RWPE2 (cell line): ENCODE results near the gene DNASE1L3.

ENCODE experiments used
- ATAC-seq: fragments of 200-7000 bp; cut with Tn5 transposase; 3 replicates; pipeline ENCODE4 v1.9.1; 2021; ENCODE audit warnings: low read depth
- DNase-seq: peaks from one replicate; pipeline ENCODE4 v3.0.0-alpha.2; 2020; ENCODE audit warnings: low spot score
- H3K27ac ChIP-seq: fragments of 450-650 bp; 2 replicates; pipeline ENCODE4 v1.5.1; 2017; ENCODE audit warnings: mild to moderate bottlenecking; ENCODE audit not compliant: poor library complexity, severe bottlenecking
- H3K27me3 ChIP-seq: fragments of 250-450 bp; sonication (Bioruptor Pico); 2 replicates; pipeline ENCODE4 v1.5.1; 2021; ENCODE audit warnings: mild to moderate bottlenecking, moderate library complexity; ENCODE audit not compliant: insufficient read depth, poor library complexity, severe bottlenecking
- H3K36me3 ChIP-seq: fragments of 250-450 bp; sonication (Bioruptor Pico); 2 replicates; pipeline ENCODE4 v1.5.1; 2020; ENCODE audit warnings: low read depth, mild to moderate bottlenecking, moderate library complexity
- H3K4me1 ChIP-seq: fragments of 250-450 bp; sonication (Bioruptor Pico); 2 replicates; pipeline ENCODE4 v1.5.1; 2021; ENCODE audit warnings: mild to moderate bottlenecking, moderate library complexity; ENCODE audit not compliant: insufficient read depth, poor library complexity, severe bottlenecking
- H3K4me3 ChIP-seq: fragments of 250-450 bp; sonication (Bioruptor Pico); 2 replicates; pipeline ENCODE4 v1.5.1; 2021; ENCODE audit warnings: mild to moderate bottlenecking, moderate library complexity; ENCODE audit not compliant: severe bottlenecking
- H3K9me3 ChIP-seq: fragments of 250-450 bp; sonication (Bioruptor Pico); 2 replicates; pipeline ENCODE4 v1.5.1; 2021; ENCODE audit warnings: mild to moderate bottlenecking, moderate library complexity; ENCODE audit not compliant: severe bottlenecking
- TF ChIP-seq, protein P1 (sequence below): fragments of 450-650 bp; IDR thresholded peaks from one replicate; pipeline ENCODE4 v1.5.1; 2017; ENCODE audit warnings: mild to moderate bottlenecking, moderate library complexity; ENCODE audit not compliant: poor library complexity, severe bottlenecking

The DNASE1L3 gene

DNA sequence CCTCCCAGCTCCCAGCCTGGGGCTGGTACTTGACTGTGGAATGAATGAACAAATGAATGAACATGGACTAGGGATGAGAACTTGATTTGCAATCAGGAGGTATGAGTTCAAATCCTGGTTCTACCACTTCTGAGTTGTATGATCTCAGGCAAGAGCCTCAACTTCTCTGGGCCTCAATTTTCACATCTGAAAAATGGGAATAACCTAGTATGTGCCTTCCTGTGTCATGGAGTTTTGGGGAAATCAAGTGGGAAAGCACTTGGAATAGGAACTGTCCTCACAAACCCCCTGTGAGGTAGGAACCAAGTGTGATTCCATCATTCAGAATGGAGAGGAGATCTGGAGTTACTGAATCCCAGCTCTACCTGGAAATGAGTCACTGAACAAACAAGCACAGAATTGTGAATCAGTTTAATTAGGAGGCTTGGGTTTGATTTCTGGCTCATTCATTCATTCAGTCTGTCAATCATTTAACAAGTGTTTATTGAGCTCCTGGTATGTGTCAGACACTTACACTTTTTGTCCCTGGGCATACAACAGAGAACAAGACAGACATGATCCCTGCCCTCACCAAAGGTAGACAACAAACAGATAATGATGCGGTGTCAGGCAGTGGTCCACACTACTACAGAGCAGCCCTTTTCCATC is 29.7 kb downstream of the DNASE1L3 start:
- DNase-seq (no peak), ATAC-seq (peak; percentile 4; the same call in 1 of the 3 replicates)
- H3K27me3 ChIP-seq: no peaks in the 10 kb centered on the region
- TF ChIP-seq, protein P1, sequence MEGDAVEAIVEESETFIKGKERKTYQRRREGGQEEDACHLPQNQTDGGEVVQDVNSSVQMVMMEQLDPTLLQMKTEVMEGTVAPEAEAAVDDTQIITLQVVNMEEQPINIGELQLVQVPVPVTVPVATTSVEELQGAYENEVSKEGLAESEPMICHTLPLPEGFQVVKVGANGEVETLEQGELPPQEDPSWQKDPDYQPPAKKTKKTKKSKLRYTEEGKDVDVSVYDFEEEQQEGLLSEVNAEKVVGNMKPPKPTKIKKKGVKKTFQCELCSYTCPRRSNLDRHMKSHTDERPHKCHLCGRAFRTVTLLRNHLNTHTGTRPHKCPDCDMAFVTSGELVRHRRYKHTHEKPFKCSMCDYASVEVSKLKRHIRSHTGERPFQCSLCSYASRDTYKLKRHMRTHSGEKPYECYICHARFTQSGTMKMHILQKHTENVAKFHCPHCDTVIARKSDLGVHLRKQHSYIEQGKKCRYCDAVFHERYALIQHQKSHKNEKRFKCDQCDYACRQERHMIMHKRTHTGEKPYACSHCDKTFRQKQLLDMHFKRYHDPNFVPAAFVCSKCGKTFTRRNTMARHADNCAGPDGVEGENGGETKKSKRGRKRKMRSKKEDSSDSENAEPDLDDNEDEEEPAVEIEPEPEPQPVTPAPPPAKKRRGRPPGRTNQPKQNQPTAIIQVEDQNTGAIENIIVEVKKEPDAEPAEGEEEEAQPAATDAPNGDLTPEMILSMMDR: no peak
- no peak overlapping the region for H3K4me3 ChIP-seq
- H3K4me1 ChIP-seq: peaks cover 16% of the 10 kb centered on the region
- H3K36me3 ChIP-seq: no peaks in the 10 kb centered on the region
- no peaks in the 10 kb centered on the region for H3K9me3 ChIP-seq
- no peak overlapping the region for H3K27ac ChIP-seq

- ATAC-seq (no peak), DNase-seq (no peak)
- Histone ChIP-seq H3K9me3 (no peaks in the 10 kb centered on the region), H3K4me3 (no peak overlapping the region), H3K27me3 (no peaks in the 10 kb centered on the region), H3K36me3 (no peaks in the 10 kb centered on the region), H3K27ac (no peak overlapping the region), H3K4me1 (peaks cover 24% of the 10 kb centered on the region)
- TF ChIP-seq, protein P1: no peak
These were observed 30.5 kb downstream of the DNASE1L3 start for GRCh38 chr3:58180099-58180880.

DNA sequence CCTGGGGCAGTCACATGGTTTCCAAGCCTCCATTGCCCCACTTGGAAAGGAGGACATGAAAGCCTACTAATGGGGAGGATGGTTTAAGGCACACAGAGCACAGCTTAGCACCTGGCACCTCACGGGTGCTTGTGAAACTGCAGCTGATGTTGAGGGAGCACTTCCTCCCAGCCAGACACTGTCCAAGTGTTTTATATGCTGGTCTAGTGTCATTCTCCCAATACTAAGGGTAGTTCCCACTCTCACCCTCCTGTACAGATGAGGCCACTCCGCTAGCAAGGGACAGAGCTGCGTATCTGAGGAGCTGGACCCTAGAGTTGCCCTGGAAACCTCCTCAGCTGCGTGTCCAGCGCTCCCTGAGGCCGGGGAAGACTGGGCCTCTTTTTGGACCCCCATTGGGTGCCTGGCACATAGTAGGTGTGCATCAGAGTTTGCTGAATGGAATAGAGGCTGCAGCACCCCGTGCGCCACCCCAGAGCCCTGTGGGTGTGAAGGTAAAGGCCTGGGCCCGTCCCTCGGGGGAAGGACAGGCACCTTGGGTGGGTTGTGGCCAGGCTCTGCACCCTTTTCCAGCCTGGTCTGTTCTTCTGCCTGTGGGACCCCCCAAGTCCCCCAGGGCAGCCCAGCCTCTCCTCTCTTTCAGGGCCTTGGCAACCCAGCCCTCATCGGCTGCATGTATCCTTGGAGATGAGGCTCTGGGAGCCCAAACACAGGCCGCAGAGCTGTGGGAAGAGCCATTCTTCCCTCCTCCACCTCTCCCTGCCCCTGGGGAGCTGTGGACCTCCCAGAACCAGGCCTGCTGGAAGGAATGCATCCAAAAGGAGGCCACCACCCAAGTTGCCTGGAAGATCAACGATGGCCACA is 31.3 kb downstream of the DNASE1L3 start:
- ATAC-seq (peak; percentile 0; the same call in 1 of the 3 replicates), DNase-seq (no peak)
- H3K36me3 ChIP-seq: no peaks in the 10 kb centered on the region
- H3K4me1 ChIP-seq: peaks cover 30% of the 10 kb centered on the region
- TF ChIP-seq, protein P1: no peak
- H3K27me3 ChIP-seq: no peaks in the 10 kb centered on the region
- no peaks in the 10 kb centered on the region for H3K9me3 ChIP-seq
- no peak overlapping the region for H3K27ac ChIP-seq
- no peak overlapping the region for H3K4me3 ChIP-seq

DNA sequence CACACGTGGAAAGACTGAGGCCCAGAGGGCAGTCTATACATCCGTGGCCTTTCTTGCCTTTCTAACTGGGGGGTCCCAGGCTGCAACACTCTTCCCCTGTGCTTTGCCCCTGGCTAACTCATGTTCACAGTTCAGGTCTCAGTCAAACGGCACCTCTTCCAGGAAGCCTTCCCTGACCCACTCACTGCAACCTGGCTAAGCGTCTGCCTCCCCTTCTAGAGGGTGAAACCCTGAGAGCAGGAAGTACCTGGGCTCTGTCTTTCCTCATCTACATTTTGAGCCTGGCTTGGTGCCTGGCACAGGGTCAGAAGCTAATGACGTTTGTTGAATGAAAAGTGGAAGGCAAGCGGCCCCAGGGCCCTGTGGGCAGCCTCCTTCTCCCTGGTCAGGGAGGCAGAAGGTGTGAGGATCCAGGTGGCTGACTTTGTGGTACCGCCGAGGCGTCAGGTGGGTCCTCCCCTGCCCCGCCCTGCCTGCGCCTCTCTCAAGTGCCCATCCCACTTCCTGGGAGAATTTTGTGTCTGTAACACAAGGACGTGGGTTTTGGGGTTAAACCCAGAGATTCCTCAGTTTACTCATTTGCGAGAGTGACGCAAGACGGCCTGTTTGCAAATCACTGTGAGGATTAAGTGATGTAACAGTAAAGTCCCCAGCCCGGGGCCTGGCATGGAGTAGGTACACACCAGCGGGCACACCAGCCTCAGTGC is 32.1 kb downstream of the DNASE1L3 start:
- ATAC-seq (no peak), DNase-seq (no peak)
- TF ChIP-seq, protein P1: no peak
- no peak overlapping the region for H3K4me3 ChIP-seq
- H3K27me3 ChIP-seq: no peaks in the 10 kb centered on the region
- peak overlapping the region; percentile 67 for H3K27ac ChIP-seq
- no peaks in the 10 kb centered on the region for H3K36me3 ChIP-seq
- H3K9me3 ChIP-seq: no peaks in the 10 kb centered on the region
- H3K4me1 ChIP-seq: peaks cover 34% of the 10 kb centered on the region
